SK-N-SH treated with all-trans-retinoic acid at 6 μM for 48 hours (cell line): ENCODE results near the gene TKTL1.
A peak's percentile ranks its signal among the peaks of the same experiment; 100 is the strongest.

ENCODE experiments used
- ATAC-seq: fragments of 200-7000 bp; cut with Tn5 transposase; 3 replicates; pipeline ENCODE4 v1.9.1; 2020; ENCODE audit warnings: mild to moderate bottlenecking, moderate library complexity
- ARNTL ChIP-seq: fragments of 450-650 bp; formaldehyde crosslinking; IDR thresholded peaks from 2 replicates; pipeline ENCODE4 v1.5.0; 2020; ENCODE audit warnings: low read depth, mild to moderate bottlenecking, moderate library complexity, borderline replicate concordance
- CREB5 ChIP-seq: fragments of 250-450 bp; sonication (Bioruptor Pico); IDR thresholded peaks from 2 replicates; pipeline ENCODE4 v1.5.1; 2020; ENCODE audit warnings: low read depth, mild to moderate bottlenecking, moderate library complexity
- CSDC2 ChIP-seq: fragments of 250-450 bp; sonication (Bioruptor Pico); IDR thresholded peaks from 2 replicates; pipeline ENCODE4 v1.5.0; 2020; ENCODE audit warnings: mild to moderate bottlenecking, moderate library complexity
- ESRRG ChIP-seq: fragments of 250-450 bp; sonication (Bioruptor Pico); IDR thresholded peaks from 2 replicates; pipeline ENCODE4 v1.6.1; 2021; ENCODE audit warnings: mild to moderate bottlenecking
- GLIS3 ChIP-seq: fragments of 250-450 bp; sonication (Bioruptor Pico); IDR thresholded peaks from 2 replicates; pipeline ENCODE4 v1.5.0; 2020; ENCODE audit warnings: mild to moderate bottlenecking, moderate library complexity
- OSR1 ChIP-seq: fragments of 250-450 bp; sonication (Bioruptor Pico); IDR thresholded peaks from 2 replicates; pipeline ENCODE4 v1.8.0; 2022; ENCODE audit warnings: moderate library complexity, mild to moderate bottlenecking, inconsistent platforms
- PATZ1 ChIP-seq: fragments of 250-450 bp; sonication (Bioruptor Pico); IDR thresholded peaks from 2 replicates; pipeline ENCODE4 v1.8.0; 2020; ENCODE audit warnings: mild to moderate bottlenecking, moderate library complexity, borderline replicate concordance
- PPARA ChIP-seq: fragments of 250-450 bp; sonication (Bioruptor Pico); IDR thresholded peaks from 2 replicates; pipeline ENCODE4 v1.5.0; 2020; ENCODE audit warnings: mild to moderate bottlenecking, borderline replicate concordance
- SNAI2 ChIP-seq: fragments of 250-450 bp; sonication (Bioruptor Pico); IDR thresholded peaks from 2 replicates; pipeline ENCODE4 v1.5.0; 2020; ENCODE audit warnings: mild to moderate bottlenecking, moderate library complexity
- TCF4 ChIP-seq: fragments of 250-450 bp; sonication (Bioruptor Pico); IDR thresholded peaks from 2 replicates; pipeline ENCODE4 v1.8.0; 2021; ENCODE audit warnings: mild to moderate bottlenecking, moderate library complexity, borderline replicate concordance
- TOX ChIP-seq: fragments of 250-450 bp; sonication (Bioruptor Pico); IDR thresholded peaks from 2 replicates; pipeline ENCODE4 v1.8.0; 2021; ENCODE audit warnings: mild to moderate bottlenecking, moderate library complexity, borderline replicate concordance
- ZC3H10 ChIP-seq: fragments of 250-450 bp; sonication (Bioruptor Pico); IDR thresholded peaks from 2 replicates; pipeline ENCODE4 v1.5.1; 2021; ENCODE audit warnings: mild to moderate bottlenecking, moderate library complexity
- ZFP3 ChIP-seq: fragments of 250-450 bp; sonication (Bioruptor Pico); IDR thresholded peaks from 2 replicates; pipeline ENCODE4 v1.5.0; 2020; ENCODE audit warnings: mild to moderate bottlenecking, moderate library complexity
- ZFP30 ChIP-seq: fragments of 450-650 bp; formaldehyde crosslinking; IDR thresholded peaks from 2 replicates; pipeline ENCODE4 v1.5.0; 2022; ENCODE audit warnings: mild to moderate bottlenecking, moderate library complexity
- ZNF565 ChIP-seq: fragments of 450-650 bp; formaldehyde crosslinking; conservative IDR thresholded peaks from 2 replicates; pipeline ENCODE4 v1.5.0; 2020; ENCODE audit warnings: low read depth, mild to moderate bottlenecking, moderate library complexity
- ZNF70 ChIP-seq: fragments of 450-650 bp; formaldehyde crosslinking; IDR thresholded peaks from 2 replicates; pipeline ENCODE4 v1.5.0; 2020; ENCODE audit warnings: mild to moderate bottlenecking, moderate library complexity
- ZNF8 ChIP-seq: fragments of 450-650 bp; formaldehyde crosslinking; IDR thresholded peaks from 2 replicates; pipeline ENCODE4 v1.5.0; 2020; ENCODE audit warnings: mild to moderate bottlenecking, moderate library complexity
- TF ChIP-seq, protein P1 (sequence below): fragments of 250-450 bp; sonication (Bioruptor Pico); IDR thresholded peaks from 2 replicates; pipeline ENCODE4 v1.5.1; 2021; ENCODE audit warnings: mild to moderate bottlenecking, moderate library complexity
- TF ChIP-seq, protein P2 (sequence below): fragments of 250-450 bp; sonication (Bioruptor Pico); IDR thresholded peaks from 2 replicates; pipeline ENCODE4 v1.5.0; 2020; ENCODE audit warnings: mild to moderate bottlenecking, moderate library complexity
- TF ChIP-seq, protein P3 (sequence below): fragments of 250-450 bp; sonication (Bioruptor Pico); IDR thresholded peaks from 2 replicates; pipeline ENCODE4 v1.8.0; 2021; ENCODE audit warnings: low read depth, mild to moderate bottlenecking, moderate library complexity, borderline replicate concordance

The TKTL1 gene

GRCh38 chrX:154378059-154378798, 82.6 kb downstream of the TKTL1 start:
- peak; percentile 24 for ATAC-seq
- TF ChIP-seq, protein P1, sequence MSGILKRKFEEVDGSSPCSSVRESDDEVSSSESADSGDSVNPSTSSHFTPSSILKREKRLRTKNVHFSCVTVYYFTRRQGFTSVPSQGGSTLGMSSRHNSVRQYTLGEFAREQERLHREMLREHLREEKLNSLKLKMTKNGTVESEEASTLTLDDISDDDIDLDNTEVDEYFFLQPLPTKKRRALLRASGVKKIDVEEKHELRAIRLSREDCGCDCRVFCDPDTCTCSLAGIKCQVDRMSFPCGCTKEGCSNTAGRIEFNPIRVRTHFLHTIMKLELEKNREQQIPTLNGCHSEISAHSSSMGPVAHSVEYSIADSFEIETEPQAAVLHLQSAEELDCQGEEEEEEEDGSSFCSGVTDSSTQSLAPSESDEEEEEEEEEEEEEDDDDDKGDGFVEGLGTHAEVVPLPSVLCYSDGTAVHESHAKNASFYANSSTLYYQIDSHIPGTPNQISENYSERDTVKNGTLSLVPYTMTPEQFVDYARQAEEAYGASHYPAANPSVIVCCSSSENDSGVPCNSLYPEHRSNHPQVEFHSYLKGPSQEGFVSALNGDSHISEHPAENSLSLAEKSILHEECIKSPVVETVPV (CRISPR knock-in tag): no peak
- TF ChIP-seq GLIS3 (no peak), OSR1 (CRISPR knock-in tag) (no peak), ZNF8 (CRISPR knock-in tag) (no peak), TOX (CRISPR knock-in tag) (no peak), ZNF565 (CRISPR knock-in tag) (no peak), PATZ1 (CRISPR knock-in tag) (no peak), ZFP3 (CRISPR knock-in tag) (no peak), ESRRG (CRISPR knock-in tag) (no peak), PPARA (CRISPR knock-in tag) (no peak), ZNF70 (CRISPR knock-in tag) (no peak), ZC3H10 (no peak), ARNTL (no peak), SNAI2 (no peak), ZFP30 (no peak), CREB5 (CRISPR knock-in tag) (no peak), CSDC2 (CRISPR knock-in tag) (no peak)
- TF ChIP-seq, protein P2, sequence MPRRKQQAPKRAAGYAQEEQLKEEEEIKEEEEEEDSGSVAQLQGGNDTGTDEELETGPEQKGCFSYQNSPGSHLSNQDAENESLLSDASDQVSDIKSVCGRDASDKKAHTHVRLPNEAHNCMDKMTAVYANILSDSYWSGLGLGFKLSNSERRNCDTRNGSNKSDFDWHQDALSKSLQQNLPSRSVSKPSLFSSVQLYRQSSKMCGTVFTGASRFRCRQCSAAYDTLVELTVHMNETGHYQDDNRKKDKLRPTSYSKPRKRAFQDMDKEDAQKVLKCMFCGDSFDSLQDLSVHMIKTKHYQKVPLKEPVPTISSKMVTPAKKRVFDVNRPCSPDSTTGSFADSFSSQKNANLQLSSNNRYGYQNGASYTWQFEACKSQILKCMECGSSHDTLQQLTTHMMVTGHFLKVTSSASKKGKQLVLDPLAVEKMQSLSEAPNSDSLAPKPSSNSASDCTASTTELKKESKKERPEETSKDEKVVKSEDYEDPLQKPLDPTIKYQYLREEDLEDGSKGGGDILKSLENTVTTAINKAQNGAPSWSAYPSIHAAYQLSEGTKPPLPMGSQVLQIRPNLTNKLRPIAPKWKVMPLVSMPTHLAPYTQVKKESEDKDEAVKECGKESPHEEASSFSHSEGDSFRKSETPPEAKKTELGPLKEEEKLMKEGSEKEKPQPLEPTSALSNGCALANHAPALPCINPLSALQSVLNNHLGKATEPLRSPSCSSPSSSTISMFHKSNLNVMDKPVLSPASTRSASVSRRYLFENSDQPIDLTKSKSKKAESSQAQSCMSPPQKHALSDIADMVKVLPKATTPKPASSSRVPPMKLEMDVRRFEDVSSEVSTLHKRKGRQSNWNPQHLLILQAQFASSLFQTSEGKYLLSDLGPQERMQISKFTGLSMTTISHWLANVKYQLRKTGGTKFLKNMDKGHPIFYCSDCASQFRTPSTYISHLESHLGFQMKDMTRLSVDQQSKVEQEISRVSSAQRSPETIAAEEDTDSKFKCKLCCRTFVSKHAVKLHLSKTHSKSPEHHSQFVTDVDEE (CRISPR knock-in tag): no peak
- TF ChIP-seq, protein P3, sequence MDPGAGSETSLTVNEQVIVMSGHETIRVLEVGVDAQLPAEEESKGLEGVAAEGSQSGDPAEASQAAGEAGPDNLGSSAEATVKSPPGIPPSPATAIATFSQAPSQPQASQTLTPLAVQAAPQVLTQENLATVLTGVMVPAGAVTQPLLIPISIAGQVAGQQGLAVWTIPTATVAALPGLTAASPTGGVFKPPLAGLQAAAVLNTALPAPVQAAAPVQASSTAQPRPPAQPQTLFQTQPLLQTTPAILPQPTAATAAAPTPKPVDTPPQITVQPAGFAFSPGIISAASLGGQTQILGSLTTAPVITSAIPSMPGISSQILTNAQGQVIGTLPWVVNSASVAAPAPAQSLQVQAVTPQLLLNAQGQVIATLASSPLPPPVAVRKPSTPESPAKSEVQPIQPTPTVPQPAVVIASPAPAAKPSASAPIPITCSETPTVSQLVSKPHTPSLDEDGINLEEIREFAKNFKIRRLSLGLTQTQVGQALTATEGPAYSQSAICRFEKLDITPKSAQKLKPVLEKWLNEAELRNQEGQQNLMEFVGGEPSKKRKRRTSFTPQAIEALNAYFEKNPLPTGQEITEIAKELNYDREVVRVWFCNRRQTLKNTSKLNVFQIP: no peak

DNA sequence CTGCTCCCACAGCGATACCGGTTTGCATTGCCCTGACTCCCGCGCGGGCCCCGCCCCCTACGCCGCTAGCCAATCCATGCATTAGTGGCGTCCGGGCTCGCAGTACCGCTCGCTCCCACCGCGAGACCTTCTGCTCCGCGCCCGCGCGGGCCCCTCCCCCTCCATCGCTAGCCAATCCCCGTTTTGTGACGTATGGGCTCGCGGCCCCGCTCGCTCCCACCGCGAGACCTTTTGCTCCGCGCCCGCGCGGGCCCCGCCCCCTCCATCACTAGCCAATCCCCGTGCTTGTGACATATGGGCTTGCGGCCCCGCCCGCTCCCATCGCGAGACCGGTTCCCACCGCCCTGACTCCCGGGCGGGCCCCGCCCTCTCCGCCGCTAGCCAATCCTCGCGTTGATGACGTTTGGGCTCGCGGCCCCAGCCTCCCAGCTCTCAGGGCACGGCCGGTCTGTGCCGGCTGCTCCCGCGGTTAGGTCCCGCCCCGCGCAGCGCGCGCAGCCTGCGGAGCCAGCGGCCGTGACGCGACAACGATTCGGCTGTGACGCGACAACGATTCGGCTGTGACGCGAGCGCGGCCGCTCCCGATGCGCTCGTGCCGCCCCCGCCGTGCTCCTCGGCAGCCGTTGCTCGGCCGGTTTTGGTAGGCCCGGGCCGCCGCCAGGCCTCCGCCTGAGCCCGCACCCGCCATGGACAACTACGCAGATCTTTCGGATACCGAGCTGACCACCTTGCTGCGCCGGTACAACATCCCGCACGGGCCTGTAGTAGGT, 83.4 kb downstream of the TKTL1 start, which contains the start of gene EMD:
Gene EMD (plus strand): TSS at position 497 of the 770 bp plus-strand sequence. CDS start 190 bp downstream, at position 687.
- TF ChIP-seq CREB5 (CRISPR knock-in tag): no peak
- no peak for TF ChIP-seq CSDC2 (CRISPR knock-in tag)
- TF ChIP-seq SNAI2: no peak
- TF ChIP-seq TCF4: no peak
- TF ChIP-seq, protein P1 (CRISPR knock-in tag): no peak
- TF ChIP-seq ESRRG (CRISPR knock-in tag): no peak
- no peak for TF ChIP-seq ARNTL
- TF ChIP-seq, all 23 proteins: peak for 0
- peak; percentile 86 for ATAC-seq
